HG03135 (cell line): ENCODE data around the gene GPC6.

Experiments used
- ATAC-seq: cut with Tn5 transposase; IDR thresholded peaks from one replicate; pipeline ENCODE4 v1.9.1; 2021; ENCODE audit warnings: mild to moderate bottlenecking, moderate library complexity; ENCODE audit not compliant: unreplicated experiment

GPC6 gene

GRCh38 chr13:93811738-93812112, 585.1 kb downstream of the GPC6 start:
- ATAC-seq, result no peak

DNA sequence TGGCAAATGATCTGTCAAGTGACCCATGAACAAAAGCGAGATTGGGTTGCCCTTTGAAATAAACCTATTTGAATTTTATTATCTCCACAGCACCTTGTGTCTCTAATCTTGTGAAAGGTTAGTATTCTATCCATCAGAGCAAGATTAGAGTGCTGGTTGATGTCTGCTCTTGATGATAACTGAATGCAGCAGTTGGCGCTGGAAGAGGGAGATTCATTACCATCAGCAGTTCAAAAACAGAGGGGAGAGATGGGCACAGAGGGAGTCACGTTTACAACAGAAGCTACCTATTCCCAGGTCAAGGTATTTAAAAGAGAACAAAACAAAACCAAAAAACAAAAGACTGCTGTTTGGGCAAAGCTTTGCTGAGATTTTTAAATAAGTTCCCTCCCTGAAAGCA, 588.1 kb downstream of the GPC6 start:
- ATAC-seq, result no peak

DNA sequence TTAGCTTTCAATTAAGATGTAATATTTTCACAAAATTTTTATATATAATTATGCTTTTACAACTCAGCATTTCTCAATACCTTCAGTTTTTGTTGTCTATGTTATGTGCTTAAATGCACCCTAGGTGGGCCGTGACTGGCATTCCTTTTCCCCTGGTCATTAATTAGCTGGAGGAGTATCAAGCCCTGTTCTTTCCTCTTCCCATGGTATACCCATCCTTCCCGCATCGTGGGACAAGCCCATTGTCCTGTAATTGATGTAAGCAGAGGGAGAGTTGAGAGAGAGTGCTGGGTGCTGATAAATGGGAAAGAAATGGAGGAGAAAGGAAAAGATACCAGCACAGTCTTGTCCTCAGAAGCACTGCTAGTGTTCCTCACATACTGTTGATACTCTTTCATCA, 591.7 kb downstream of the GPC6 start:
- ATAC-seq, result no peak

GRCh38 chr13:93819331-93819890, 592.8 kb downstream of the GPC6 start:
- ATAC-seq, result no peak

DNA sequence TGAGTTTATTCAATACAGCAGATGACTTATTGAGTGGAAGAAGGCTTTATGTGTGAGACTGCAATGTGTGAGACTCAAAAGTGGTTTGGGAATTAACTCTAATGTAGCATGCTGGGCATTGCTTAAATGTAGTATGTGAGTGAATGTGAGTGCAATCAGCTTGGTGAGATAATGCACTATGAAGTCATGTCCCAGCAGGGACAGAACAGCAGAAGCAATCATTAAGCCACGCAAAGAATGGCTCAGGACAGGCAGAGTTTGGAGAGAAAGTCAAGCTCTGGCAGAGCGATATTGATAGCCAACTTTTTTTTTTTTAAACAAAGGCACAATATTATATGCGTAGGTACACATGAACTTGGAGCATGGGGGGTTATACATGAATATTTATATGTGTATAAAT, 597.7 kb downstream of the GPC6 start:
- ATAC-seq, result no peak

DNA sequence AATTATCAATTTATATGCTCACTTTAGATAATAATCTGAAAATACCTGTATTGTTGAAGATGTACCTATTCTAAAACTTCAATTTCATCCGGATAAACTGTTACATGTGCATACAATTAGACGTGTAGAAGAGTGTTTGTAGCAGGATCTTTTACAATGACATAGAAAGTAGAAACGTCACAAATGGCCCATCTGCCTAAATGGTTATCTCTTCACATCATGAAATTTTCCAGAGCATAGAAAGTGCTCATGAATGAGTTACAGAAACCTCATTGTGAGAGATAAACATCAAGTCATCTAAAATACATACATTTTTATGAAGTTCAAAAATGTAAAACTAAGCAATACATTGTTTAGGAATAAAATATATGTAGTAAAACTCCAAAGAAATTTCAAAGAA, 607.4 kb downstream of the GPC6 start:
- ATAC-seq, result no peak

DNA sequence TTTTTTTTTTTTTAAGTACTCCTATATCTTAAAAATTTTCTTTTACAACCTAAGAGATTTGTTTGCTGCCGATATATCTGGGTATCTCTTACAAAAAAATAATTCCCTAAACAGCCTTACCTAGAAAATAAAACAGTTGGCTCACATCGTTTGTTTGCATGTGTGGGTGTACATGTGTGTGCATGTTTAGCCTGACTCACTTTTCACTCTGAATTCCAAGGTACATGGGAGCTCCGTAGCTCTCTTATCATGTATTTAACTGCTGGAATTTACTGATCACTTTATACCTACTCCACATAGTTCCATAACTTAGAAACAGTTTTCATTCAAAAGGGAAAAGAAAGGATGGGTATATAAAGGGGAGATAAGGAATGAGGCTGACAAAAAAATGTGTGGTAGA, 616.5 kb downstream of the GPC6 start:
- no peak for ATAC-seq

GRCh38 chr13:93847162-93847561, 620.6 kb downstream of the GPC6 start:
- ATAC-seq, result no peak

- ATAC-seq, result no peak
These were observed 621.6 kb downstream of the GPC6 start for GRCh38 chr13:93848247-93848646.

DNA sequence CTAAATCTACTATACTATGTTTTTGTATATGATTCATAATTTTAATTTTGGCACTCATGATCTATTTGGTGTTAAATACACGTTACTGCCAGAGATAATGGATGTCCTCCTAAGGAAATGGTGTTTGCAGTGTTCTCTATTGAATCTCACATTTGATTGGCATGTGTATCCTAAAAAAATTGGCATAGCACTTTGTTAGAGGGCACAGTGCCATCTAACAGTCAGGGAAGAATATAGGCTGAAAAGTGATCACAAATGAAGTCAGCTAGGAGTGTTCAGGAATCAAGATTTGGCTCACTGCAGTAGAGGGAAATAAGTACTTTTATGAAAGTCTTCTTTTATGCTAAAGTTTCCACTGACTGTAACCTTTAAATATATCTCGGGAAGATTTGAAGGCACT, 624.6 kb downstream of the GPC6 start:
- no peak for ATAC-seq

- no peak for ATAC-seq
These were observed 627.3 kb downstream of the GPC6 start for GRCh38 chr13:93853912-93854311.

DNA sequence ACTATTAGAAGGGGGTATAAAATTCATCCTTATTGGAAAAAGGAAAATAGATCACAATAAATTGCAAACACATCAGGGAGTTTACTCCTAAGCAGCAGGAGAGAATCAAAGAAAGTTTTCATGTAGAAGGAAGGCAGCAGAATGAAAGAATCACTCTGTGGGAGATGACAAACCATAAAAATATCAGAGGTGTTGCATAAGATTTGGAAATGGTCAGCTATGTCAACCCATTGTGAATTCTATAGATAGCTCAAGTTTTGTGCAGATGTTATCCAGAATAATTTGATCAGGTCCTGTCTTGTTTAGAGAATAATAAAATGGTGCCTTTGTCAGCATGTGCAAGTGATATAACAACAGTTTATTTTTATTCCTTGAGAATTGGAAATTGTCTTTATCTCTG, 630.5 kb downstream of the GPC6 start:
- no peak for ATAC-seq

DNA sequence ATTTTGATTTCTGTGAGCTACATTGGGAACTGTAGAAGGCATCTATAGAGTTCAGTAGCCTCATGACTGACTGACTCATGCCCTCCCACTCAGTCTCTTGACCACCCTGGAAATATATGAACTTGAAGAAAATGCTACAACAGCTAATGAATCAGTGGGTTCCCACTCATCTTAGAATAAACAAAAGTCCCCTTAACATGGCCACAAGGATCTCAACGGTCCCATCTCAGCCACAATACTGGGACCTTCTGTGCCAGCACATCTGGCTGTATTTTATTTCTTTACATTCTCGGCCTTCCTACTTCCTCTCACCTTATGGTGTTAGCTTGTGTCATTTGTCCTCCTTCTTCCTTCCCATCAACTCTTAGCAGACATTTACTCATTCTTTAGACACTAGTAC, 633.1 kb downstream of the GPC6 start:
- no peak for ATAC-seq

- ATAC-seq, result no peak
These were observed 635.2 kb downstream of the GPC6 start for GRCh38 chr13:93861818-93862217.

- no peak for ATAC-seq
These were observed 635.7 kb downstream of the GPC6 start for GRCh38 chr13:93862259-93862658.

- no peak for ATAC-seq
These were observed 638.6 kb downstream of the GPC6 start for GRCh38 chr13:93865235-93865634.

DNA sequence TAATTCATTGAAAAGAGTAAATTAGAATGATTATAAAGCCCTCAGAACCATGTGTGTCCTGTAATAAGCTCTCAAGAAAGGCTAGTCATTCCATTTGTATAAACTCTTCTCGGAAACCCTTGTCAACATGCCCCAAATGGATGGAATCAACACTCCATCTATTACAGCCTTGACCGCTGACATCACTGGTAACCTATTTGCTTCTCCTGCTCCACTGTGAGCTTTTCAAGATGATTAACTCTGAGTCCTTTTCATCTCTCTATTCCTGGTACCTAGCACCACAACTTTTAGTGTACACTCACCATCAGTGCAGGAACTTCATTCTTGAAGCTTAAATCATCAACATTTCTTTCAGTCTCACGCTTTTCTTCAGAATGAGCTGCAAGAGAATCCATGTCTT, 640.9 kb downstream of the GPC6 start:
- ATAC-seq, result no peak

- no peak for ATAC-seq
These were observed 645.8 kb downstream of the GPC6 start for GRCh38 chr13:93872376-93872775.

GRCh38 chr13:93872786-93873347, 646.3 kb downstream of the GPC6 start:
- no peak for ATAC-seq

DNA sequence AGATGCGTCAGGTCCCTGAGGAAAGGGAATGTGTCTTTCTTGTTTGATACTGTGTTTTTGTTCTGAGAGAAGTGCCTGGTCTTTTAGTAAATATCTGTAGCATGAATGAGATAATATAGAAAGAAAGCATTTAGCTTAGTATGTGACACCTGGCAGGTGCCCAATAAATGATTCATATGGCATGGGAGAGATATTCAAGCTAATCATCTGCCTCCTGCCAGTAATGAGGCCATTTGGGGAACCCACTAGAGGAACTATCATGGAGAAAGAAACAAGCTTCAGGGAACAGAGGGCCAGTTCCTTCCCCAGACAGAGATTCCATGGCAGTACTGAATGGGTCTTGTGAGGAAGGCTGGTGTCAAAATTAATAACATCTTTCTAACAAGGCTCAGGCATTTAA, 648.9 kb downstream of the GPC6 start:
- ATAC-seq, result no peak

- ATAC-seq, result no peak
These were observed 649.6 kb downstream of the GPC6 start for GRCh38 chr13:93876236-93876635.

- ATAC-seq, result no peak
These were observed 652.1 kb downstream of the GPC6 start for GRCh38 chr13:93878675-93879074.

DNA sequence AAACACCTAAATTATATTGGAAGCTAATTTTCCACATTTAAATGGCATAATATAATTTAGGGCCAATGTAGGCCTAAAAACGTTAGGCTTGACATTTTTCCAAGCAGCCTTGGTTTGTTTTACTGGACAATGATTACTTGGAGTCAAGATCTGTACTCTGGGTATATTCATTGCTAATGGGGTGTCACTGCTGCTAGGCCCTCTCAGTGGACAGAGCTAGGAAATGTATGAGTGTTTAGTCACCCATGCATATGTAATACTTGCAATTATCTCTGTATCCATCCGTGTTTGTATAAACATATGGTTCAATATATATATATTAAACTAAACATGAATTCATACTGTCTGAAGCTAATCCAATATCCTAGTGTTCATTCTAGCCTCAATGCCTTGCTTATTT, 654.8 kb downstream of the GPC6 start:
- ATAC-seq, result no peak
